Measurements from ENCODE around the gene ZC3H12A.
A peak's percentile ranks its signal among the peaks of the same experiment; 100 is the strongest.
"Not testable (repeated sequence)": the region's sequence is repeated elsewhere in the genome, so short reads cannot be mapped to it uniquely, and the experiment has no call there.

Gene ZC3H12A

GRCh38 chr1:37498872-37499617 is 24.7 kb downstream of the ZC3H12A start:
- DNase-seq (ENCODE audit: low read depth in 1 of 2, low spot score in 1 of 2): no peak

- DNase-seq (ENCODE audit: low read depth in 1 of 2, low spot score in 1 of 2): no peak
Observed at GRCh38 chr1:37501661-37502060, 27.3 kb downstream of the ZC3H12A start.

- DNase-seq (ENCODE audit: low read depth in 1 of 2, low spot score in 1 of 2): no peak
Observed at GRCh38 chr1:37502104-37502503, 27.7 kb downstream of the ZC3H12A start.

GRCh38 chr1:37502791-37503190 is 28.4 kb downstream of the ZC3H12A start:
- DNase-seq (ENCODE audit: low read depth in 1 of 2, low spot score in 1 of 2): not testable (repeated sequence)

GRCh38 chr1:37506740-37507139 is 32.4 kb downstream of the ZC3H12A start:
- no peak for DNase-seq (ENCODE audit: low read depth in 1 of 2, low spot score in 1 of 2)

GRCh38 chr1:37509181-37509580 is 34.8 kb downstream of the ZC3H12A start:
- no peak for DNase-seq (ENCODE audit: low read depth in 1 of 2, low spot score in 1 of 2)

- peak; percentile 11 to 47 for DNase-seq (ENCODE audit: low read depth in 1 of 2, low spot score in 1 of 2)
Observed at GRCh38 chr1:37513795-37514349, 39.5 kb downstream of the ZC3H12A start.

- peak; percentile 74 to 80 for DNase-seq (ENCODE audit: low read depth in 1 of 2, low spot score in 1 of 2)
Observed at GRCh38 chr1:37514350-37515184, 40.2 kb downstream of the ZC3H12A start, which contains the start of gene MEAF6. Gene MEAF6, minus strand, starts transcription at chr1:37514766. Its CDS starts 20 bp downstream, at chr1:37514746.

- DNase-seq (ENCODE audit: low read depth in 1 of 2, low spot score in 1 of 2): no peak
Observed at GRCh38 chr1:37515185-37516034, 41.0 kb downstream of the ZC3H12A start.

- no peak for DNase-seq (ENCODE audit: low read depth in 1 of 2, low spot score in 1 of 2)
Observed at GRCh38 chr1:37517569-37517968, 43.2 kb downstream of the ZC3H12A start.

GRCh38 chr1:37518241-37518640 is 43.9 kb downstream of the ZC3H12A start:
- not testable (repeated sequence) for DNase-seq (ENCODE audit: low read depth in 1 of 2, low spot score in 1 of 2)

- DNase-seq (ENCODE audit: low read depth in 1 of 2, low spot score in 1 of 2): not testable (repeated sequence)
Observed at GRCh38 chr1:37518929-37519328, 44.5 kb downstream of the ZC3H12A start.

GRCh38 chr1:37519613-37520012 is 45.2 kb downstream of the ZC3H12A start:
- DNase-seq (ENCODE audit: low read depth in 1 of 2, low spot score in 1 of 2): no peak

- not testable (repeated sequence) for DNase-seq (ENCODE audit: low read depth in 1 of 2, low spot score in 1 of 2)
Observed at GRCh38 chr1:37529888-37530287, 55.5 kb downstream of the ZC3H12A start.

- not testable (repeated sequence) for DNase-seq (ENCODE audit: low read depth in 1 of 2, low spot score in 1 of 2)
Observed at GRCh38 chr1:37532418-37533156, 58.2 kb downstream of the ZC3H12A start.

GRCh38 chr1:37533317-37534093 is 59.1 kb downstream of the ZC3H12A start:
- no peak for DNase-seq (ENCODE audit: low read depth in 1 of 2, low spot score in 1 of 2)
